ENCODE measurements around the gene PAX6.

The PAX6 gene

DNA sequence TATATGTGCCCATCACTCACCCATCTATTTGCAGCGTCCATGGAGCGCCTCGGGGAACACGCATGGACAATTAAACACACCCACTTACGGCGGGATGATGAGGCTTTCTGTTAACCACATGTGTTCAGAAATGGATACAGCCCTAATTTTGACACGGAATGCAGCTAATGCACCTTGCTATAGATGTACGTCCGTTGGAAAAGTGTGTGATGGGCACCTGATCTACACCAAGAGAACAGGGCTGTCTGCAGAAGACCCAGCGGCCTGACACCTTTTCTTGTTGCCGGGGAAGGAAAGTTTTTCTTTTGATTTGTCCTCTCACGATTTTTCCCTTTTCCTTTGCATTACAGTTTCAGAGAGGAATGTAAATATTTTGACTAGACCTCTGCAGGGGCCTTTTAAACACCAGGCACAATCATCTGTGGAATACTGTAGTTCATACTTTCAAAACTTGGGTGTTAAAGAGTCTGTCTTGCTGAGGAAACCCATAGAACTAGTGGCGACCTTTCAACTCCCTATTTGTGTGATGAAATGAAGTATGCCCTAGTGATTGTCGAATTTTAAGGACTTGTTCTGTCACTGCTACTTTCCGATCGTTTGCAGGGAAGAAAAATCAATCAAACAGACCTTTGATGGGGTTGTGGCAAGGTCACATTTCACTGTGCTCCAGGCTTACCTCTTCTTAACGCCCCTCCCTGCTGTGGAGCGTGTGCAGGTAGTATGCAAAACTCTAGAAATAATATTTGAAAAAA, 16.5 kb upstream of the PAX6 start:
- Histone ChIP-seq H3K9me3 (no peaks in the 10 kb centered on the region), H3K4me1 (no peaks in the 10 kb centered on the region), H3K36me3 (no peaks in the 10 kb centered on the region), H3K27me3 (peaks cover 64% of the 10 kb centered on the region), H3K4me3 (ENCODE audit: low read depth, low read length) (no peak overlapping the region)
- TF ChIP-seq, protein P1, sequence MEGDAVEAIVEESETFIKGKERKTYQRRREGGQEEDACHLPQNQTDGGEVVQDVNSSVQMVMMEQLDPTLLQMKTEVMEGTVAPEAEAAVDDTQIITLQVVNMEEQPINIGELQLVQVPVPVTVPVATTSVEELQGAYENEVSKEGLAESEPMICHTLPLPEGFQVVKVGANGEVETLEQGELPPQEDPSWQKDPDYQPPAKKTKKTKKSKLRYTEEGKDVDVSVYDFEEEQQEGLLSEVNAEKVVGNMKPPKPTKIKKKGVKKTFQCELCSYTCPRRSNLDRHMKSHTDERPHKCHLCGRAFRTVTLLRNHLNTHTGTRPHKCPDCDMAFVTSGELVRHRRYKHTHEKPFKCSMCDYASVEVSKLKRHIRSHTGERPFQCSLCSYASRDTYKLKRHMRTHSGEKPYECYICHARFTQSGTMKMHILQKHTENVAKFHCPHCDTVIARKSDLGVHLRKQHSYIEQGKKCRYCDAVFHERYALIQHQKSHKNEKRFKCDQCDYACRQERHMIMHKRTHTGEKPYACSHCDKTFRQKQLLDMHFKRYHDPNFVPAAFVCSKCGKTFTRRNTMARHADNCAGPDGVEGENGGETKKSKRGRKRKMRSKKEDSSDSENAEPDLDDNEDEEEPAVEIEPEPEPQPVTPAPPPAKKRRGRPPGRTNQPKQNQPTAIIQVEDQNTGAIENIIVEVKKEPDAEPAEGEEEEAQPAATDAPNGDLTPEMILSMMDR (IDR thresholded peaks at IDR 0.05; ENCODE audit: low read depth, low read length) = no peak
- DNase-seq = no peak

DNA sequence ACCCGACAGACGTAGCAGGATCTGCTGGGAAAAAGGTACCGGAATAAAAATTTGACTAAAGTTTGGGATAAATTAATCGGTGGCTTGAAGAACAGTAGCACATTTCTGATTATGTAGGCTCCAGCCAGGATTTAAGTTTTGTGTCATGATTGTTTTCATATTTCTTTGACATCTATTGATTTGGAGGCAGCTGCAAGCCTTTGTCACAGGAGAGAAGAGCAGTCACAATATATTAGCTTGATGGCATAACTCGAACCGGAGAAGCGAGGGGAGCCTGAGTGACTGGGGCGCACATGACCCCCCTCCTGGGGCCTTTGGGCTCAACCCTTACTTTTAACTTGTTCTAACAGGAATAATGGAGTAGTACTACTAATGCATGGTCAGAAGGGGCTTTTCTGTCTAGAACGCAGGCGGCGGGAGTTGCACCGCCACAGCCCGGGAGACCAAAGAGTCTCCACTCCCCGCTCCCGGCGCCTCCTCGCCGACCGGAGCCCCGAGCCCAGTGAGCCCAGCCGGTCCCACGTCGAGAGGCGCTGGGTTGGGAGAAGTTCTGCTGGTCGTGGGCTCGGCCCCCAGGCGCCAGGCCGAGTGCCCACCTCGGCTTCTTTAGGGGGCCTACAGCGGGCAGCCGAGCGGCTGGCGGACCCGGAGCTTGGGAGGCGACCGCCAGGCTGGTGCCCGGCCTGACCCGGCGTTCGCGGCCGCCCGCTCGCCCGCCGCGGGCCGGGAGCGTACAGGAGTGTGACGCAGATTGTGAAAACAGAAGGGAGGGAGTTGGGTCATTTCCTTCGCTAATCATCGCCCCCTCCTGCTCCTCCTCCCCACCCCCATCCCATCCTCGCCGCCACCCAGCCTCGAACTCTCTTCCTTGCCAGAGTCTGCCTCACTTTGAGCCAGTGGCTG, 15.7 kb upstream of the PAX6 start:
- Histone ChIP-seq H3K4me3 (ENCODE audit: low read depth, low read length) (no peak overlapping the region), H3K27me3 (peaks cover 73% of the 10 kb centered on the region), H3K36me3 (no peaks in the 10 kb centered on the region), H3K4me1 (no peaks in the 10 kb centered on the region), H3K9me3 (no peaks in the 10 kb centered on the region)
- TF ChIP-seq, protein P1 (IDR thresholded peaks at IDR 0.05; ENCODE audit: low read depth, low read length) = no peak
- no peak for DNase-seq

DNA sequence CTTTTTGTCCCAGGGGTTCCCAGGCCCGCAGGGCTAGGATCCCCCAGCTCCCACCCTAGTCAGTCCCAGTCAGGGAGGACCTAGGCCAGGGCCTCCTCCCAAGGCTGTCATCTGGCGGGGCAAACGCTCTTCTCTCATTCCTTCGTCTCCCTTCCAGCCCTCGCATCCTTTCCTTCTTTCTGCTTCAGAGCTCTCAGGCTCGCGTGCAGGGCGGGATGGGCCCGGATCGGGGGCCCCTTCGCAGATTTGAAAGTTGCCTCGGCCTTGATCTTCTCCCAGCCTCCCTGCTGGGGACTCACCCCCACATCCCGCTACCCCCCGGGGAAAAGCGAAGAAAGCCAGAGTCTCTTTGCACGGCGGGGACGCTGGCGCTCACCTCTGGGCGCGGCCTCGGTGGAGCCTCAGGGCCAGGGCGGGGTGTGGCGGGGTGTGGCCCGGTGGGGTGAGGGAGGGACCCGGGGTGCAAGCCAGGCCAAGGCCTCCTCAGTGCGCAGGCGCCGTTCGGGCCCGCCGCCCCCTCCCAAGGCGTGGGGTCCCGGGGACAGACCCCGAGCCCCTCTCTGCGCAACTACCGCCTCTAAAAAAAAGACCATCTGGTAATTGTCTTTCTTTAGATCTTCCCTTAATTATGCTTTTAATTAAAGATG, 14.8 kb upstream of the PAX6 start:
- peaks cover 81% of the 10 kb centered on the region for H3K27me3 ChIP-seq
- no peaks in the 10 kb centered on the region for H3K9me3 ChIP-seq
- no peak overlapping the region for H3K4me3 ChIP-seq (ENCODE audit: low read depth, low read length)
- H3K4me1 ChIP-seq = no peaks in the 10 kb centered on the region
- no peak for DNase-seq
- no peaks in the 10 kb centered on the region for H3K36me3 ChIP-seq
- TF ChIP-seq, protein P1 (IDR thresholded peaks at IDR 0.05; ENCODE audit: low read depth, low read length) = no peak

DNA sequence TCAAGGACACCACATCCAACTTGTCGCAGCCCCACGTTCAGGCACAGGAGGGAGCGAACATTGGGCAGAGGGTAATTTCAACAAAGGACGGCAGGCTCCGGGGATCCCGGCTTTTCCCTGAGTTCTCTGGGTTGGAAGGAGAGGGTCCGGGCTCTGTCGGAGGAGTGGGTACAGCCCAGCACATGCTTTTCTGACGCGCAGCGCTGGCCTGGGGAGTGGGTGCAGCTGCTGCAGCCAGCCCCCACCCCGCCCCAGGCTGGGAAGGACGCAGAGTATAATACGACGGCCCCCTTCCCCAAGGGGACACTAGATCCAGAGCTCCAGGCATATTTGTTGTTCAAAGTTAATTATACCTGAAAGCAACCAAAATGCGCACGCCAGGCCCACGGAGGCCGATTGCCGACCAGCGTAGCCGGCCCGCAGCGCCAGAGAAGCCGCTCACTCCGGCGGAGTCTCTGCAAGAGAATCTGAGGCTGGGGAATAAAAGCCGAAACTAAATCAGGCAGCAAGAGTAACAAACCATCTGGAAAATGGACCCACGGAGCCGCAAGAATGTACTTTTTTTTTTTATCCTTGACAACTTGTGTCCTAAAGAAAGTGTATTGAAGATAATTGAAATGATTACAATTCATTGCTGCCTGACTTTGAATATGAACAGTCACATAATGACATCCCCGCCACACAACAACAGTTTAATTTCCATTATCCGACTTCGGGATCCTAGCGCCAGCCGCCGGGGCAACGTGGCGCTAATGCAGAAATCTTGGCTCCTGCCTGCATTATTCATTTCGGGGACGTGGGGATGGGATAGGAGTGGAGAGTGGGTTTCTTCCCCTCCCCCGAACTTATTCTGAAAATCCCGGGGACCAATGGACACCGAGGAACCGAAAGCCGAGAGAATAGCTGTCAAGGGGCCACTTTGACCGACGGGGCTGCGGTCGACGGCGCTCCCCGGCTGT, 14.0 kb upstream of the PAX6 start:
- H3K9me3 ChIP-seq = no peaks in the 10 kb centered on the region
- no peak overlapping the region for H3K4me3 ChIP-seq (ENCODE audit: low read depth, low read length)
- no peak for DNase-seq
- TF ChIP-seq, protein P1 (IDR thresholded peaks at IDR 0.05; ENCODE audit: low read depth, low read length) = no peak
- no peaks in the 10 kb centered on the region for H3K4me1 ChIP-seq
- peaks cover 86% of the 10 kb centered on the region for H3K27me3 ChIP-seq
- H3K36me3 ChIP-seq = no peaks in the 10 kb centered on the region

DNA sequence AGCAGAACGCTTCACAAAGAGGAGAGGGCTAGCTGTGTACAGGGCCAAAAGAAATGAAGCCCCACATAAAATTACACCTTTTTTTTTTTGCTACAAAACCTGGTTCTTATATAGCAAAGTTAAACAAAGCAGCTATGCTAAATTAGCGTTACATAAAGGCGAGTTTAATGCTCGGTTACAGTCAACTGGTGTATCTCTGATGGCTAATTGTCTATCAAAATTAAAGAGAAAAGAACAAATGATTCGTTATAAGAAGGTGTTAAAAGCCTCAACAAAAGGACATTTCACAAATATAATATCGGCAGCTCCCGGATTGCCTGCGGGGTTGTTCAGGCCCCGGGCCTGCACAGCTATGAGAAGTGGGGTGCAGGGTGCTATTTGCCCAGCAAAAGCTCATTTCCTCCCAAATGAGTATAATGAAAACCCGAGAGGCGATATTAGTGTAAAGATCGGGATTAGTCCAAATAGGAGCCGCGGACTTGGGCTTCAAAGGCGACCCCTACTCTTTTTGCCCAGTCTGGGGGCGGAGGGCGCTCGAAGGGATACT, 13.3 kb upstream of the PAX6 start:
- Histone ChIP-seq H3K36me3 (no peaks in the 10 kb centered on the region), H3K4me3 (ENCODE audit: low read depth, low read length) (no peak overlapping the region), H3K27me3 (peaks cover 89% of the 10 kb centered on the region), H3K4me1 (no peaks in the 10 kb centered on the region), H3K9me3 (no peaks in the 10 kb centered on the region)
- DNase-seq = no peak
- TF ChIP-seq, protein P1 (IDR thresholded peaks at IDR 0.05; ENCODE audit: low read depth, low read length) = no peak
